MV-4-11 (cell line): ENCODE measurements around the gene TMPRSS11D.
A peak's percentile ranks its signal among the peaks of the same experiment; 100 is the strongest.

Source experiments
- DNase-seq: peaks from one replicate; lab custom pipeline; 2025; lab: John Stamatoyannopoulos, UW

The TMPRSS11D gene, protein sequence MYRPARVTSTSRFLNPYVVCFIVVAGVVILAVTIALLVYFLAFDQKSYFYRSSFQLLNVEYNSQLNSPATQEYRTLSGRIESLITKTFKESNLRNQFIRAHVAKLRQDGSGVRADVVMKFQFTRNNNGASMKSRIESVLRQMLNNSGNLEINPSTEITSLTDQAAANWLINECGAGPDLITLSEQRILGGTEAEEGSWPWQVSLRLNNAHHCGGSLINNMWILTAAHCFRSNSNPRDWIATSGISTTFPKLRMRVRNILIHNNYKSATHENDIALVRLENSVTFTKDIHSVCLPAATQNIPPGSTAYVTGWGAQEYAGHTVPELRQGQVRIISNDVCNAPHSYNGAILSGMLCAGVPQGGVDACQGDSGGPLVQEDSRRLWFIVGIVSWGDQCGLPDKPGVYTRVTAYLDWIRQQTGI

DNA sequence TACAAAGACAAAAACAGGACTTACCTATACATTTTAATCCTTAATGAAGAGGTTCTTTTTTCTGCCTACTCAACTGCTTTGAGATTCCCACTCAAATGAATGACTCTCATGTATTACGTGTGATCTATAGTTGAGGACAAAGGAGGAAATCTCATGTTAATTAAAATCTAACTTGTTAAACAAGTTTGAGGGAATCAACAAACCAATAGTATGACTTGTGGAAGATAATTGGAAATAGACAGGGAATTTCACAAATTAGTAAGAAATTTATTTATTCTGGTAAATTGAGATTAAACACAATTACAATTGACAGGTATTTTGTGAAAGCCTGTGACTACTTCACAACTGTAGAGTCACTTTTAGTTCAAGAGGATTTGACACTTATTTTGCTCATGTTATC is at the start of gene TMPRSS11D:
Gene TMPRSS11D, minus strand, starts transcription at position 101 of the 400 bp plus-strand sequence. Its CDS starts 69 bp downstream, at position 32.
- DNase-seq, result no peak

DNA sequence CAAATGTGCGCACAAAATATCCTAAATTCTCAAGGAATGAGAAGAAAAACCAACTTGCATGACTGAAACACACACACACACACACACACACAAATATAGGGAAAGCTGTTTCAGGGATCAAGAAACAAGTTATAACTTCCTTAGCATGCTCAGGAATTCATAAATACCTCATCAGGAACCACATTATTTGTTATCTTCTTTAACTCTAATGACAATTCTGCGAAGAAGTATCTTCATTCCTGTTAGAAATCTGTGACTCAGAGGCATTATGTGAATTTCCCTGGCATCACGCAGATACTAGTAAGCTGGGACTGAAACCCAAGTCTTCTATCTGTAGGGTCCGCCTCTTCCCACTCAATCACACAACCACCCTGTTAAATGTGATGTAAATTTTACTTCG is 49.2 kb upstream of the TMPRSS11D start:
- no peak for DNase-seq

GRCh38 chr4:67931256-67931655 is 47.5 kb upstream of the TMPRSS11D start:
- DNase-seq, result no peak

GRCh38 chr4:67929426-67929825 is 45.6 kb upstream of the TMPRSS11D start:
- no peak for DNase-seq

- DNase-seq, result peak; percentile 29
Measured at GRCh38 chr4:67928546-67928945, 44.7 kb upstream of the TMPRSS11D start.

DNA sequence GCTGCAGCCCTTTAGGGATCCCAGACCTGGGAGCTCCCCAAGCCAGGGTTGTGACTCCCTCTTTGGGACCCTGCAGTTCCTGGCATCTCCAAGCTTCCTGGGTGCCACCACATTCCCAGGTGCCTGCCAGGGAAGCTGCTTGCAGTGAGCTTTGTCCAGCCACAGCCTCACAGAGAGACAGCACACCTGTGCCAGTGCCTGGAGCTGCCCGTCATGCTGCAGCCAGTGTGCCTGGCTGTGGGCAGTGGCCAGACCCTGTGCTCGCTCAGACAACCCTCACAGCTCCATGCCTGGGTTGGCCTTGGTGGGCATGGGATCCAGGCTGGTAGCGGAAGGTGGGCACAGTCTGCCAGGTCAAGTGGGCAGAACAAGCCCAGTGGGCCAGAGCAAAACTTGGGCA is 43.4 kb upstream of the TMPRSS11D start:
- DNase-seq, result no peak

DNA sequence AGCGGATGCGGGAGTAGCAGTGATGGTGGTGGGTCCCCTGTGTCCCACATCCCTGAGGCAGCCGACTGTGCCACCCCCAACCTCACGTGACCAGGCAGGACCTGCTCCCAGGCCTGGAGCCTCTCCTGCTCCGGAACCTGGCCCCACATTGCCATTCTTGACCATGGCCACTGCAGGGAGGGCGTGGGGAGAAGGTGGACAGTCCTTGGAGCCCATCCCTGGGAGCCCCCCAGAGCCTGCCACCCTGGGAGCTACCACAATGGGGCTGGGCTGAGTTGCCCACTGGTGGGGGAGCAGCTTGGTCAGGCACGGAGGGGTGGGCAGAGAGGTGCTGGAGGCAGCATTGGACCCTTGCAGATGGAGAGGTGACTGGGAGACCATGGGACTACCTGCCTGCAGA is 42.7 kb upstream of the TMPRSS11D start:
- no peak for DNase-seq

- DNase-seq, result no peak
Measured at GRCh38 chr4:67922697-67923096, 38.9 kb upstream of the TMPRSS11D start.

- no peak for DNase-seq
Measured at GRCh38 chr4:67918428-67918827, 34.6 kb upstream of the TMPRSS11D start.

GRCh38 chr4:67915400-67915966 is 31.7 kb upstream of the TMPRSS11D start:
- no peak for DNase-seq

DNA sequence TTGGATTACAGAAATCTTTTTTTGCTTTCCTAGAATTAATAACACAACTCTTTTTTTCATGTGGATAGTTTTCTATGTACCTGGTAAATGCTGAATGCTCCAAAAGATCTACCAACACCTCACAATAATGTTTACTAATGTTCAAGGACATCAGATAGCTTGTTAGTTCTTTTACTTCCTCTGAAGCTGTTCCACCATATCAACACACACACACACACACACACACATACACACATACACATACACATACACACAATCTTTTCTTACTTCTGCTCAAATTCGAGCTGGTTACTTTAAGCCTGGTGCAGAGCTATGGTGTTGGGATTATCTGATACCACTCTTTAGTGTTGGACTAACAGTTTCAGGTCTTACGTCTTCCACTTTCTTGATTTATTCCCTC is 28.3 kb upstream of the TMPRSS11D start:
- DNase-seq, result no peak

GRCh38 chr4:67911638-67912037 is 27.8 kb upstream of the TMPRSS11D start:
- no peak for DNase-seq

GRCh38 chr4:67911141-67911540 is 27.3 kb upstream of the TMPRSS11D start:
- DNase-seq, result no peak

DNA sequence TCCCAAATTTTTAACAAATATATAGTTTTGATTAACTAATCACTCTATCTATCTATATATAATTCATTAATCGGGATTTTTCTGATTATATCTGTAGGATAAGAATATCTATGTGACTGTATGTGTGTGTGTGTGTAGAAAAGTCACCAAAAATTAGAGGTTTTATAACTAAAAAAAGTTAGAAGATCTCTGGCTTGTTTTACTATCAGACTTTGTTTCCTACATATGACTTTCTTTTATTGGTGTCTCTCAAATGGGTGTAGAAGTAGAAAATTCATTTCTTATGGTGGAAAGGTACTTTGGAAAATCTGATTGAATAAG is 26.7 kb upstream of the TMPRSS11D start:
- DNase-seq, result no peak

- no peak for DNase-seq
Measured at GRCh38 chr4:67909905-67910584, 26.2 kb upstream of the TMPRSS11D start.

GRCh38 chr4:67907650-67908049 is 23.8 kb upstream of the TMPRSS11D start:
- DNase-seq, result no peak

- peak; percentile 67 for DNase-seq
Measured at GRCh38 chr4:67899096-67899495, 15.3 kb upstream of the TMPRSS11D start.

- no peak for DNase-seq
Measured at GRCh38 chr4:67897686-67898085, 13.9 kb upstream of the TMPRSS11D start.

DNA sequence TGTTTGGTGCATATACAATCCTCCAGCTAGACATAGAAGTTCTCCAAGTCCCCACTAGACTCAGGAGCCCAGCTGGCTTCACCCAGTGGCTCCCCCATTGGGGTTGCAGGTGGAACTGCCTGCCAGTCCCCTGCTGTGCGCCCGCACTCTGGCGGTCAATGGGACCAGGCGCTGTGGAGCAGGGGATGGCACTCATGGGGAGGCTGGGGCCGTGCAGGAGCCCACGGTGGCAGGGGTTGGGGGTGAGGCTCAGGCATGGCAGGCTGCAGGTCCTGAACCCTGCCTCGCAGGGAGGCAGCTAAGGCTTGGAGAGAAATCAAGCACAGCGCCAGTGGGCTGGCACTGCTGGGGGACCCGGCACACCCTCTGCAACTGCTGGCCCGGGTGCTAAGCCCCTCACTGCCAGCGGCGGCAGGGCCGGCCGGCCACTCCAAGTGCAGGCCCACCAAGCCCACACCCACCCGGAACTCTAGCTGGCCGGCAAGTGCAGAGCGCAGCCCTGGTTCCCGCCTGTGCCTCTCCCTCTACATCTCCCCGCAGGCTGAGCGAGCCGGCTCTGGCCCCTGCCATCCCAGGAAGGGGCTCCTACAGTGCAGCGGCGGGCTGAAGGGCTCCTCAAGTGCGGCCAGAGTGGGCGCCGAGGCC is 12.7 kb upstream of the TMPRSS11D start:
- DNase-seq, result no peak

DNA sequence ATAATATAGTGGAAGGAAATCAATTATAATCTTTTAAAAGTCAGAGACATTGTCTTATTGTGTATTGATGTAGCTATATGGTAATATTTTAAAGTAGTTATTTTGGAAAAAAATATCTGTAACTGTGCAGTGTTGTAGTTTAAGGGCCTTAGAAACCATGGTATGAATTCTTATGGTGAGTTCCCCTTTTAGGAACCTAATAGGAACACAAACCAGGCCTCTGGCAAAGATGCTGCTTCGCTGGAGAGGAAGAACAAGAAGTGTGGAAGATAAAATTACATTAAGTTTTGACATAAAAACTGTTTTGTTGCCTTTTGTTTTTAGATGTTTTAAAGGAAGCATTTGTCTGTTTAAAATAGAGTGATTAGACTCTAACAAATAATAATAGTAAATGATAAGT is 10.9 kb upstream of the TMPRSS11D start:
- DNase-seq, result peak; percentile 68

DNA sequence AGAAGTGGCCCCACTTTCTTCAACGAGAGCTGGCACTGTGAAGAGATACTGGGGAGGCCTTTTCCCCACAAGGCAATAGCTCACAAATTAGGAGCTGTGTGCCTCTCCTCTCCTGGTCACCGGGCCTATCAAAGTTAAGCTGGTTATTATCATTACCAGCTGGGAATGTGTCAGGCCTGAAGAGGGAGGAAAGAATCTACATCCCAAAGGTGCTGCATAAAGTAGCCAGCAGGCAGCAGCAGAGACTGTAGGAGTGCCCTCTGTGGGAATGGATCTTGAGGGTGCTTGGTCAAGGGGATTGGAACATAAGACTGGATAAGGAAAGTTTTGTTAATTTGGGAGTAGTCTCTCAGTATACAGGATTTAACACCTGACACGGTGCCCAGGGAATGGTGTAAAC is 9.1 kb upstream of the TMPRSS11D start:
- no peak for DNase-seq

GRCh38 chr4:67892253-67892652 is 8.5 kb upstream of the TMPRSS11D start:
- no peak for DNase-seq

DNA sequence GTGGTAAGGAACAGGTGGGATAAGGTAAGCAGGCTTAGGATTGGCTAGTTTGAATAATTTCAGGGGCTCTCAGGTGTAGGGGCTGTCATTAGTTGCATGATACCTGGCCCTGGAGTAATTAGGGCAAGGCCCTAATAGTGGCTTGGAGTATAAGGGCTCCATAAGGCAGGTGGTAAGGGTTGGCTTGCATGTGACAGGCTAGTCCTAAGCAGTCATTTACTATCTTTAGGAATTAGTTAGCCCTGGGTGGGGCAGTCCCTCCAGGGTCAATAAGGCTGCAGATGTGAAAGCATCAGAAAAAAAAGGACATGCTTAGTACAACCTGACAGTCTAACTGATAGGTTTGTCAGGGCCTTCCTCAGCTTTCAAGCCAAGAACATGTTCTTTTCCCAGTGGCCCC is 7.8 kb upstream of the TMPRSS11D start:
- DNase-seq, result no peak
